Suppressor macrophage treated with lipopolysaccharide for 4 hours (primary cell): ENCODE measurements around the gene UPP2.

Experiments
- DNase-seq: peaks from one replicate; pipeline ENCODE4 v3.0.0-alpha.2; 2020

UPP2 gene

GRCh38 chr2:158101384-158101926 lies at the start of gene UPP2:
UPP2 (plus strand) TSS chr2:158101876; CDS start chr2:158102064, 188 bp downstream.
- DNase-seq, result no peak

GRCh38 chr2:158052761-158053160 lies 48.9 kb upstream of the UPP2 start:
- no peak for DNase-seq

- no peak for DNase-seq
These were observed 44.8 kb upstream of the UPP2 start for GRCh38 chr2:158056875-158057274.

GRCh38 chr2:158060160-158060834 lies 41.4 kb upstream of the UPP2 start:
- DNase-seq, result no peak

- no peak for DNase-seq
These were observed 40.7 kb upstream of the UPP2 start for GRCh38 chr2:158060835-158061435.

- no peak for DNase-seq
These were observed 39.9 kb upstream of the UPP2 start for GRCh38 chr2:158061763-158062162.

- DNase-seq, result no peak
These were observed 35.5 kb upstream of the UPP2 start for GRCh38 chr2:158066046-158066713.

GRCh38 chr2:158071018-158071417 lies 30.7 kb upstream of the UPP2 start:
- DNase-seq, result no peak

GRCh38 chr2:158072361-158072760 lies 29.3 kb upstream of the UPP2 start:
- DNase-seq, result no peak

- DNase-seq, result no peak
These were observed 22.0 kb upstream of the UPP2 start for GRCh38 chr2:158079672-158080071.

GRCh38 chr2:158088093-158088492 lies 13.6 kb upstream of the UPP2 start:
- DNase-seq, result no peak

- DNase-seq, result no peak
These were observed 12.4 kb upstream of the UPP2 start for GRCh38 chr2:158089322-158089721.

GRCh38 chr2:158091647-158092046 lies 10.0 kb upstream of the UPP2 start:
- no peak for DNase-seq

- peak; percentile 8 for DNase-seq
These were observed 7.1 kb upstream of the UPP2 start for GRCh38 chr2:158094487-158095092.

- no peak for DNase-seq
These were observed 6.4 kb upstream of the UPP2 start for GRCh38 chr2:158095269-158095668.

- DNase-seq, result no peak
These were observed 5.8 kb upstream of the UPP2 start for GRCh38 chr2:158095912-158096311.

GRCh38 chr2:158097481-158097880 lies 4.2 kb upstream of the UPP2 start:
- DNase-seq, result no peak

GRCh38 chr2:158098178-158098577 lies 3.5 kb upstream of the UPP2 start:
- no peak for DNase-seq

- DNase-seq, result no peak
These were observed 2.0 kb upstream of the UPP2 start for GRCh38 chr2:158099716-158100115.

GRCh38 chr2:158100411-158100810 lies 1.3 kb upstream of the UPP2 start:
- no peak for DNase-seq

- no peak for DNase-seq
These were observed 770 bp downstream of the UPP2 start for GRCh38 chr2:158102446-158102845.

- no peak for DNase-seq
These were observed 1.8 kb downstream of the UPP2 start for GRCh38 chr2:158103411-158104012.

GRCh38 chr2:158104903-158105302 lies 3.2 kb downstream of the UPP2 start:
- no peak for DNase-seq
